Tibial nerve (tissue), 4 donors: ENCODE results near the gene SOCS7. TPM values are rescaled to one million over a fixed set of nuclear protein-coding genes. Genes with fewer than 3 reads are reported as not detected.

ENCODE experiments used
- DNase-seq, 2 donors: peaks; one replicate each; pipeline ENCODE4 v3.0.0-alpha.2; 2019; ENCODE audit warnings: low spot score in 2 of 2
- H3K27ac ChIP-seq, 4 donors: fragments of 200-600 bp; sonication (generic) in 3 of 4; one replicate each; pipeline ENCODE4 v1.5.1; 2017 to 2019; ENCODE audit warnings: mild to moderate bottlenecking in 1 of 4
- H3K27me3 ChIP-seq, 2 donors: fragments of 200-600 bp; sonication (generic) in 1 of 2; one replicate each; pipeline versions ENCODE4 v1.5.1 to v1.6.0; 2017 to 2019
- H3K36me3 ChIP-seq, 3 donors: fragments of 200-600 bp; sonication (generic); one replicate each; pipeline ENCODE4 v1.5.1; 2018 to 2019
- H3K4me1 ChIP-seq, 4 donors: fragments of 200-600 bp; sonication (generic) in 3 of 4; one replicate each; pipeline ENCODE4 v1.5.1; 2017 to 2019
- H3K4me3 ChIP-seq, 4 donors: fragments of 200-600 bp; sonication (generic) in 3 of 4; one replicate each; pipeline ENCODE4 v1.5.1; 2017 to 2019; ENCODE audit warnings: mild to moderate bottlenecking in 1 of 4, moderate library complexity in 1 of 4
- H3K9me3 ChIP-seq, 4 donors: fragments of 200-600 bp; sonication (generic) in 3 of 4; one replicate each; pipeline ENCODE4 v1.5.1; 2017 to 2019
- CTCF ChIP-seq, 5 experiments: fragments of 200-600 bp in 3 of 5; fragments of 450-650 bp in 2 of 5; sonication (generic) in 3 of 5; IDR thresholded peaks; one replicate each; pipeline ENCODE4 v1.5.1; 2016 to 2019; ENCODE audit warnings: antibody characterized with exemption in 5 of 5, mild to moderate bottlenecking in 3 of 5, moderate library complexity in 2 of 5
- EP300 ChIP-seq, 2 donors: sonication (generic); formaldehyde crosslinking; IDR thresholded peaks; one replicate each; pipeline ENCODE4 v1.6.1; 2017; ENCODE audit warnings: antibody characterized with exemption in 2 of 2, mild to moderate bottlenecking in 1 of 2
- POLR2A ChIP-seq, 2 donors: fragments of 450-650 bp; IDR thresholded peaks; one replicate each; pipeline ENCODE4 v1.6.1; 2017; ENCODE audit warnings: antibody characterized with exemption in 2 of 2, mild to moderate bottlenecking in 2 of 2, moderate library complexity in 2 of 2
- WGBS, 2 donors: methylation state at CpG; one replicate each; pipeline ENCODE4 v1.1.5; 2018; 5-methylcytosine and 5-hydroxymethylcytosine counted together
- total RNA-seq, 4 donors: library from RNA; depleted of rRNA; stranded (reverse); fragments of >200 nt; gene quantifications; one replicate each; pipeline ENCODE4 v1.1.0, GENCODE V29; 2016

The SOCS7 gene
- total RNA-seq, 4 donors from 2014 or later = 14.7 to 26.4 (median 17.8) TPM

- Histone ChIP-seq H3K4me1 (peaks cover 0 to 64% (median 23%) of the 10 kb centered on the region in 4 donors), H3K9me3 (no peaks in the 10 kb centered on the region), H3K27ac (peak overlapping the region in 1 of 4 donors; percentile 74), H3K4me3 (no peak overlapping the region), H3K36me3 (no peaks in the 10 kb centered on the region), H3K27me3 (no peaks in the 10 kb centered on the region)
- WGBS, 2 donors = 60 to 64% methylated on average over 4 of the region's 4 CpGs
- DNase-seq = no peak
- TF ChIP-seq EP300 (IDR thresholded peaks at IDR 0.05) = no peak
- no peak for TF ChIP-seq POLR2A (IDR thresholded peaks at IDR 0.05)
- no peak for TF ChIP-seq CTCF (IDR thresholded peaks at IDR 0.05)
These were observed 90.9 kb downstream of the SOCS7 start for GRCh38 chr17:38442548-38442947.

GRCh38 chr17:38443356-38444031 lies 91.8 kb downstream of the SOCS7 start:
- Histone ChIP-seq H3K27ac (peak overlapping the region in 2 of 4 donors; percentile 56 to 74), H3K4me1 (peaks cover 0 to 68% (median 31%) of the 10 kb centered on the region in 4 donors)

GRCh38 chr17:38444151-38444550 lies 92.5 kb downstream of the SOCS7 start:
- H3K9me3 ChIP-seq = no peaks in the 10 kb centered on the region
- 1 to 8% methylated on average over 14 of the region's 14 CpGs for WGBS, 2 donors
- TF ChIP-seq EP300 (IDR thresholded peaks at IDR 0.05) (peak in 1 of 2 donors; percentile 56), POLR2A (IDR thresholded peaks at IDR 0.05) (no peak), CTCF (IDR thresholded peaks at IDR 0.05) (peak; percentile 71 to 98 (median 93))
- H3K36me3 ChIP-seq = no peaks in the 10 kb centered on the region
- H3K27ac ChIP-seq = peak overlapping the region; percentile 14 to 74 (median 45)
- H3K4me3 ChIP-seq = peak overlapping the region in 2 of 4 donors; percentile 8 to 10
- peak; percentile 46 to 62 for DNase-seq
- no peaks in the 10 kb centered on the region for H3K27me3 ChIP-seq
- peaks cover 0 to 69% (median 36%) of the 10 kb centered on the region in 4 donors for H3K4me1 ChIP-seq

More at GRCh38 chr17:38443356-38444031, 91.8 kb downstream of the SOCS7 start:
- WGBS, 2 donors = 54 to 58% methylated on average over 7 of the region's 7 CpGs
- no peak for DNase-seq
- TF ChIP-seq POLR2A (IDR thresholded peaks at IDR 0.05) (no peak), CTCF (IDR thresholded peaks at IDR 0.05) (no peak), EP300 (IDR thresholded peaks at IDR 0.05) (no peak)
- no peaks in the 10 kb centered on the region for H3K27me3 ChIP-seq
- H3K9me3 ChIP-seq = no peaks in the 10 kb centered on the region
- no peak overlapping the region for H3K4me3 ChIP-seq
- no peaks in the 10 kb centered on the region for H3K36me3 ChIP-seq

GRCh38 chr17:38447502-38448085 lies 96.0 kb downstream of the SOCS7 start:
- Histone ChIP-seq H3K4me1 (peaks cover 0 to 78% (median 53%) of the 10 kb centered on the region in 4 donors), H3K27ac (peak overlapping the region in 3 of 4 donors; percentile 28 to 93 (median 88)), H3K27me3 (no peaks in the 10 kb centered on the region), H3K9me3 (no peaks in the 10 kb centered on the region), H3K4me3 (no peak overlapping the region), H3K36me3 (no peaks in the 10 kb centered on the region)
- WGBS, 2 donors = 27 to 31% methylated on average over 2 of the region's 2 CpGs
- no peak for TF ChIP-seq EP300 (IDR thresholded peaks at IDR 0.05)
- no peak for TF ChIP-seq POLR2A (IDR thresholded peaks at IDR 0.05)
- no peak for TF ChIP-seq CTCF (IDR thresholded peaks at IDR 0.05)
- no peak for DNase-seq

- H3K27me3 ChIP-seq = no peaks in the 10 kb centered on the region
- DNase-seq = no peak
- no peak overlapping the region for H3K4me3 ChIP-seq
- peak overlapping the region in 3 of 4 donors; percentile 17 to 93 (median 88) for H3K27ac ChIP-seq
- 61 to 73% methylated on average over 9 of the region's 9 CpGs for WGBS, 2 donors
- no peak for TF ChIP-seq CTCF (IDR thresholded peaks at IDR 0.05)
- TF ChIP-seq EP300 (IDR thresholded peaks at IDR 0.05) = no peak
- TF ChIP-seq POLR2A (IDR thresholded peaks at IDR 0.05) = no peak
- H3K4me1 ChIP-seq = peaks cover 0 to 78% (median 56%) of the 10 kb centered on the region in 4 donors
- no peaks in the 10 kb centered on the region for H3K9me3 ChIP-seq
- no peaks in the 10 kb centered on the region for H3K36me3 ChIP-seq
These were observed 96.6 kb downstream of the SOCS7 start for GRCh38 chr17:38448208-38448771.
